GM10266 (cell line): Measurements from ENCODE around the gene GALNT12.

Source experiments
- DNase-seq: peaks from one replicate; pipeline ENCODE4 v3.0.0; 2012; ENCODE audit errors: extremely low spot score
- TF ChIP-seq, protein P1 (sequence below): IDR thresholded peaks from 2 replicates; pipeline ENCODE4 v1.5.1; 2012; ENCODE audit warnings: mild to moderate bottlenecking, low read depth; ENCODE audit not compliant: control insufficient read depth, insufficient read depth; ENCODE audit errors: missing control alignments

The GALNT12 gene

DNA sequence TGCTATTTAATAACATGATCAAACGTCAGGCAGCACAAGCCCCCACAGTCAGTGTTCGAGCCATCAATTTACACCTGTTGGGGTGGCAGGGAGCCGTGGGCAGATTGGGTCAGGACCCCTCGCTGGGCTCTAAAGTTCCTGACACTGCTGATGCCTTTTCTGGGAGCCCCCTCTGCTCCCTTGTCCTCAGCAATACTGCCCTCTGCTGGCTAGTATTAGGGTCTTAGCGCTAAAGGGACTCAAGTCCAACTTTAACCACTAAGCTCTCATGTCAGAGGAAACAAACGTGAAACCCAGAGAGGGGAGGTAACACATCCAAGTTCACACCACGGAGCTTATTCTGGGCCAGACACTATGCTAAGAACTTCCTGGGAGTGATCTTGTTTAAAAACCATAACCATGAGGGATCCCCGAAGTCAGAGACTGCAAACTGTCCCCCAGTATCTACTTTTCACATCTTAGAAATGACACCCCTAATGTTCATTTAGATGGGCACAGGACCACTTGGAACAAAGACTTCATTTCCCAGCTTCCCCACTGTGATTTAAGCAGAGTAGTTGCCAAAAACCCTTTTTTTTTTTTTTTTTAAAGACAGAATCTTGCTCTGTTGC is 31.5 kb upstream of the GALNT12 start:
- TF ChIP-seq, protein P1, sequence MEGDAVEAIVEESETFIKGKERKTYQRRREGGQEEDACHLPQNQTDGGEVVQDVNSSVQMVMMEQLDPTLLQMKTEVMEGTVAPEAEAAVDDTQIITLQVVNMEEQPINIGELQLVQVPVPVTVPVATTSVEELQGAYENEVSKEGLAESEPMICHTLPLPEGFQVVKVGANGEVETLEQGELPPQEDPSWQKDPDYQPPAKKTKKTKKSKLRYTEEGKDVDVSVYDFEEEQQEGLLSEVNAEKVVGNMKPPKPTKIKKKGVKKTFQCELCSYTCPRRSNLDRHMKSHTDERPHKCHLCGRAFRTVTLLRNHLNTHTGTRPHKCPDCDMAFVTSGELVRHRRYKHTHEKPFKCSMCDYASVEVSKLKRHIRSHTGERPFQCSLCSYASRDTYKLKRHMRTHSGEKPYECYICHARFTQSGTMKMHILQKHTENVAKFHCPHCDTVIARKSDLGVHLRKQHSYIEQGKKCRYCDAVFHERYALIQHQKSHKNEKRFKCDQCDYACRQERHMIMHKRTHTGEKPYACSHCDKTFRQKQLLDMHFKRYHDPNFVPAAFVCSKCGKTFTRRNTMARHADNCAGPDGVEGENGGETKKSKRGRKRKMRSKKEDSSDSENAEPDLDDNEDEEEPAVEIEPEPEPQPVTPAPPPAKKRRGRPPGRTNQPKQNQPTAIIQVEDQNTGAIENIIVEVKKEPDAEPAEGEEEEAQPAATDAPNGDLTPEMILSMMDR = peak; percentile 83
- DNase-seq = peak; percentile 75

DNA sequence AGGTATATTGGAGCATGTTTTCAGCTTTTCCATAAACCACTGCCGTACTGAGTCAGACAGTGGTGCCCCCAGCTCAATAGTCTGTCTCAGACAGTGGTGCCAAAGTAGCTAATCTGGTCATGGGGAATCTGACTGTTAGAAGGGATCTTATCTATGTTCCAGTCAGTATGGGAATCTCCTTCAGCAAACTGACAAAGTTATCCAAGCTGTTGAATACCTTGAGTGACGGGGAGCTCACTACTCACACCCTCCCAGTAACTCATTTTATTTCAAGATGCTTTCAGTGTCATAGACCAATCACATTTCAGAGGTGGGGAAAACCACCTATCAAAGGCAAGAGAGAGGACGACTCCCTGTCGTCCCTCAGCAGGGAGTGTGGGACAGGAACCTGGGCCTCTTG is 29.9 kb upstream of the GALNT12 start:
- TF ChIP-seq, protein P1 = no peak
- no peak for DNase-seq

DNA sequence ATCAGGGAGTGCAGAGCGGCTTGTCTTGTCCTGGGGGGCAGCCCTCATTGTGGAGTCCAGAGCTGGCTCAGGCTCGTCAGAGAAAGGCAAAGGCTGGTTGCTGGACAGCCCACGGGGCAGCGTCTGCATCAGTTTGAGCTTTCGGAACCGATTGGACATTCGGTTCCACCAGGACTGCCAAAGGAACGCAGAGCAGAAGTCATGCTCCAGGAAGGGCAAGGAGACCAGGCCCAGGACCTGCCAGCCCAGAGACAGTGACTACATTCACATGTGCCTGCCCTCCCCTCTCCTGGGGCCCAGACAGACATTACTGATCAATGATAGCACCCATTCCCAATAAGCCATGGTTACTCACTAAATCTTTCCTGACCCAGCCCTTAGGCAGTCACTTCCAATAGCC is 29.2 kb upstream of the GALNT12 start:
- TF ChIP-seq, protein P1 = no peak
- DNase-seq = no peak

DNA sequence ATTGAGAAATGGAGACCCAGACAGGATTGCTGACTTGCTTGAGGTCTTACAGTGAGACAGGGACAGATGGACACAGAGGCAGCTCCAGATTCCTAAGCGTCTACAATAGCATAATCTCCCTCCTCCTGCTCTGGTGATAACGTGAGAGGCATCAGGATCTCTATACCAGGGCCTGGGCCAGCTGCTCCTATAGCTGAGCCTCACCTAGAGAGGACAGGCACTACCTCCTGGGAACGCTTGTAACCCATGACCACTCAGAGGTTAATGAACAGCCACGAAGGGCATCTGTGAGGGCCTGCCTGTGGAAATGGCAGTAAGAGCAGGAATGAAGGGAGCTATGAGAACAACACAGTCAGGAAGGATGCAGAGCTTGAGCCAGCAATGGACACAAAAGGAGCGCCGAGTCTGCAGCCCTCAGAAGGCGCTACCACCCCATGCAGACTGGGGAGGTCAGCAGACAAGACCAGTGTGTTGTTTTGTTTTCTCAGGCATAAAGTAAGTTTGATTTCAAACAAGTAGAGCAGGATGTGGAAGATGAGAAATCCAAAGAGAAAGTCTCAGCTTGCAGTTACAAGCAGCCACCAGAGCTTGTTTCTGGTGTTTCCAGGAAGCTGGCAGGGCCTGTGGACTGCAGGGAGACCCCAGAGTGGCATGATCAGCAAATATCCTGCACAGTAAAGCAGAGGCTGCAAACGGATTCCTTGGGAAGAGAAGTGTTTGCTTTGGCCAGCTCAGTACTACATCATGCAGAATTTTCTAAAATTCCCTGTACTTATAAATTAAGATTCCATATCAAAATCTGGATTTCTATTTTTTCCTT is 28.5 kb upstream of the GALNT12 start:
- TF ChIP-seq, protein P1 = no peak
- DNase-seq = no peak

DNA sequence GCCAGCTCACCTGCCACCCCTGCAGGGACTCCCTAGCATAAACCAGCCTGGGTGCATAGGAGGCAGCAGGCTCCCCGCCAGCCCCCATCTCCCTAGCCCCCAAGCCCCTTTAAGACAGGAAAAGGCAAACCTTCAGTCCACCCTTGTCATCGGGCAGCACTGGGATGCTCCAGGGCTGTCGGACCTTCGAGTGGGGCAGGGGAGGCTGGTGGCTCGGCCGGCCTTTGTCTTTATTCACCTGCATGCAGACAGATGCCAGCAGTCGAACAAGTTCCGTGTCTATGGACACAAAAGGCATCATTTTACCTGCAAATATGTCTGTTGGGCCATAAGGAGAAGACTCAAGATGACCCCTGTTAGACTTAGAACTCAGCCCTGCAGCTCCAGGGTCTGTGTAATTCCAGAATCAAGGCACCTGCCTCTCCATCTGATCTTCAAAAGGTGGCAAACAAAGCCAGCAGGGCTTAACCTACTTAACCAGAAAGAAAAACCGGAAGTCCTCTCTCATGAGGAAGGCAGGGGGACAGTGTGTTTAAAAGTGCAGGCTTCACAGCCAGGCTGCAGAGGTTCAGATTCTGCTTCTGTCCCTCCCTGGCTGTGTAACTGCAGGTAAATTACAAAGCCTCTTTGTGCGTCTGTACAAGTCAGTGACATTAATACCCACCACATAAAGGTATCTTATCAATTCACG is 27.3 kb upstream of the GALNT12 start:
- TF ChIP-seq, protein P1 = no peak
- no peak for DNase-seq

DNA sequence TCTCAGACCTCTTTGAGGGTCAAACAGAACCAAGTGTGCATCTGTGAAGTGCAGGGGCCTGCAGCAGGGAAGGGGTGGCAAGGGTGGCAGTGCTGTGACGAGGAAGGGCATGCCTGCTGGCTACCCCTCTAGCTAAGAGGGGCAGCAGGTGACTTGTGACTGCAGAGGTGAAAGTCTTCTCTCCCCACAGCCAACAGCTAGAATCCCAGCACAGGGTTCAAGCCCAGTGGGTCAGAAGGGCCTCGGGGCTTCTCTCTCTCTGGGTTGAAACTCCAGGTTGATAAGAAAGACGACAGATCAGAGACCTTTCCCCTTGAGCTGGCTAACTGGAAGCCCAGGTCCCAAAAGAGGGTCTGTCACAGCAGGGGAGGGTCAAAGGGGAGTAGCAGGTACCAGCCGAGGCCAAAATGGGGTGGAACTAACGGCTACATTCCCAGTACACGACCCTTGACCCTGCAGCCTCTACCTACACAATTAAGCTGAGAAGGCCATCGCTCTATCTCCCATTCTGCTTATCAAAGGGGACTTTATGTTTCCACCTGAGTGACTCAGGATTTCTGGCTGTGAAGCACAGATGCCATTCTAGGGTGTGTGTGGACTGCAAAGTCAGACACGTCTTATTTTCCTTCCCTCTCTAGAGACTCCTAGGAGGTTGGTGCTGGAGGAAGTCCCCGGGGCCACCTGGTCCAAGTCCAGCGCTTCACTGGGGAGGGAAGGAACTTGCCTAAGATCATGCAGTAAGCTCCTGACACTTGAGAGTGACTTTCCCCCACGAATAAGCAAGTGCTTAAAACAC is 25.7 kb upstream of the GALNT12 start:
- TF ChIP-seq, protein P1 = no peak
- no peak for DNase-seq
